MCF 10A (cell line): ENCODE measurements around the gene UBQLN3. TPM values are rescaled to one million over a fixed set of nuclear protein-coding genes. Genes with fewer than 3 reads are reported as not detected.
A peak's percentile ranks its signal among the peaks of the same experiment; 100 is the strongest.

Experiments
- BruUV-seq: library from RNA; stranded (reverse); fragments of 400-500 nt; replicated peaks from 2 replicates; lab custom pipeline; 2021; lab: Mats Ljungman, UMichigan
- CTCF ChIA-PET: fragments of 300-600 bp; sonication (Branson Sonifier 250); formaldehyde crosslinking; extraction: SDS; loops from one replicate; lab custom pipeline; 2021; ENCODE audit warnings: antibody characterized with exemption, inconsistent platforms; lab: Yijun Ruan, JAX
- POLR2A ChIA-PET: fragments of 300-600, 350-650 bp; sonication (Branson Sonifier 250); formaldehyde crosslinking; extraction: SDS; loops from one replicate; lab custom pipeline; 2020; ENCODE audit warnings: antibody characterized with exemption, inconsistent platforms; lab: Yijun Ruan, JAX
- DNase-seq: peaks from one replicate; pipeline ENCODE4 v3.0.0-alpha.2; 2018; ENCODE audit not compliant: unreplicated experiment
- H3K27ac Mint-ChIP-seq: one replicate; pipeline ENCODE4 v1.8.0; 2022; ENCODE audit warnings: mild to moderate bottlenecking, low read depth, mixed read lengths; ENCODE audit not compliant: unreplicated experiment
- H3K27me3 Mint-ChIP-seq: one replicate; pipeline ENCODE4 v1.8.0; 2022; ENCODE audit warnings: mixed read lengths; ENCODE audit not compliant: insufficient read depth, unreplicated experiment
- H3K36me3 Mint-ChIP-seq: one replicate; pipeline ENCODE4 v1.8.0; 2022; ENCODE audit warnings: mild to moderate bottlenecking, moderate library complexity, mixed read lengths; ENCODE audit not compliant: insufficient read depth, unreplicated experiment
- H3K4me1 Mint-ChIP-seq: one replicate; pipeline ENCODE4 v1.8.0; 2022; ENCODE audit warnings: mixed read lengths; ENCODE audit not compliant: insufficient read depth, unreplicated experiment
- H3K4me3 Mint-ChIP-seq: one replicate; pipeline ENCODE4 v1.8.0; 2022; ENCODE audit warnings: mild to moderate bottlenecking, moderate library complexity, mixed read lengths; ENCODE audit not compliant: unreplicated experiment
- H3K9me3 Mint-ChIP-seq: one replicate; pipeline ENCODE4 v1.8.0; 2022; ENCODE audit warnings: mixed read lengths; ENCODE audit not compliant: unreplicated experiment
- intact Hi-C: fragments of 100-400 bp; cut with micrococcal nuclease; formaldehyde crosslinking; loops from 2 replicates; pipeline ENCODE4 v1.14.1; 2022
- total RNA-seq: library from RNA; stranded (reverse); gene quantifications from 2 replicates; pipeline ENCODE4 v1.2.3, GENCODE V29; 2022
- TF ChIP-seq, protein P1 (sequence below): fragments of 200-600 bp; IDR thresholded peaks from one replicate; pipeline ENCODE4 v1.8.0; 2022; ENCODE audit warnings: antibody characterized with exemption, mild to moderate bottlenecking; ENCODE audit not compliant: unreplicated experiment

Gene UBQLN3
- total RNA-seq, 1 experiment from 2014 or later: not detected

DNA sequence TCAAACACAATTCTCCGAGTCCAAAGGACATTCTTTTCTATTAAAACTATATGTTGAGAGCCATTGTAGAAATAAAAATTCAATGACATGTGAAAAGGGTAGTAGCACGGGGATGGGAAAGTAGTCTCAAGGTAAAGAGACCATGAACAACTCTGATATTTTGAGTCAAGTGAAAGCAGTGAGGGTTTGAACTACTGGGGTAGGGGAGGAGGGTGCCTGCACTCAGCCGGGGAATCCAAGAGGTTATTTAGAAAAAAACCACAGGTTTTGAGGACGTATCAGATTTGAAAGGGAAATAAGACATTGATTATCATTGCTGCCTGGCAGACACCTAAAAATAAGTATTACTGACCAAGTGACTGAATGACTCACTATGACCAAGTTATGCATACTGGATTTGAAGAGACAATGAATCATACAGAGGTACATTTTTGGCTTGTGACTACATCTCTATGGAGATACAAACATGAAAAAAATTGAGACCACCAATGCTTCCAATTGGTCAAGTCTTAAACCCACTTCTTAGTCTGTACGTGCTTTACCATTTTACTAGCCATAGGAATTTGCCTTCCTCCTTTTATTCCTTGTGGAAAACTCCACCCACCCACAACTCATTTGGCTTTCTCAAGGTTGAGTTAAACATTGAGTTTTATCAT lies 40.8 kb upstream of the UBQLN3 start:
- intact Hi-C loops: loop anchor here (5.0 to 10.0 kb wide), 2 partner anchors 343 to 426 kb away; no protein-coding TSS in a partner anchor
- no TSS peak for BruUV-seq
- Mint-ChIP-seq H3K4me3 (no peak overlapping the region), H3K27me3 (peaks cover 19% of the 10 kb centered on the region), H3K9me3 (no peaks in the 10 kb centered on the region), H3K27ac (no peak overlapping the region), H3K36me3 (no peaks in the 10 kb centered on the region), H3K4me1 (peaks cover 13% of the 10 kb centered on the region)
- DNase-seq: peak; percentile 11
- ChIA-PET CTCF (interaction anchor here (1.0 kb wide), 1 partner anchor 75 kb away, joined by 4 read pairs; no protein-coding TSS in a partner anchor), POLR2A (no interaction called here)
- TF ChIP-seq, protein P1, sequence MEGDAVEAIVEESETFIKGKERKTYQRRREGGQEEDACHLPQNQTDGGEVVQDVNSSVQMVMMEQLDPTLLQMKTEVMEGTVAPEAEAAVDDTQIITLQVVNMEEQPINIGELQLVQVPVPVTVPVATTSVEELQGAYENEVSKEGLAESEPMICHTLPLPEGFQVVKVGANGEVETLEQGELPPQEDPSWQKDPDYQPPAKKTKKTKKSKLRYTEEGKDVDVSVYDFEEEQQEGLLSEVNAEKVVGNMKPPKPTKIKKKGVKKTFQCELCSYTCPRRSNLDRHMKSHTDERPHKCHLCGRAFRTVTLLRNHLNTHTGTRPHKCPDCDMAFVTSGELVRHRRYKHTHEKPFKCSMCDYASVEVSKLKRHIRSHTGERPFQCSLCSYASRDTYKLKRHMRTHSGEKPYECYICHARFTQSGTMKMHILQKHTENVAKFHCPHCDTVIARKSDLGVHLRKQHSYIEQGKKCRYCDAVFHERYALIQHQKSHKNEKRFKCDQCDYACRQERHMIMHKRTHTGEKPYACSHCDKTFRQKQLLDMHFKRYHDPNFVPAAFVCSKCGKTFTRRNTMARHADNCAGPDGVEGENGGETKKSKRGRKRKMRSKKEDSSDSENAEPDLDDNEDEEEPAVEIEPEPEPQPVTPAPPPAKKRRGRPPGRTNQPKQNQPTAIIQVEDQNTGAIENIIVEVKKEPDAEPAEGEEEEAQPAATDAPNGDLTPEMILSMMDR: no peak

DNA sequence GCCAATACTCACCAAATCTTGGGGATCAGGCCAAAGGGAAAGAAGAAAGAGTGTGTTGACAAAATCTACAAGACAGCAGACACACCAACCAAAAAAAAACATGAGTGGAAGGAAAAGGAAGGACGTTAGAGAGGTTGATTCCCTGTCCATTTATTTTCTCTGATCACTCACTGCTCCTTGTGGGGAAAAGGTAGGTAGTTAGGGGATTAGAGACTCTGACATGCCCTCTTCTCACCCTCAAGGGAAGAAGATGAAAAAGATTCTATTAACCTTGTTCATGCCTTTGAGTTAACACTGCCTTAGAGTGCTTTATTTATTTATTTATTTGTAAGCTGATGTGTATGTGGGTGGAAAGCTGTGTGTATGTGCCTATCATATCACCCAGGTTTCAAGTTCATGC lies 38.7 kb upstream of the UBQLN3 start, which contains the start of gene OR52H1:
TSS of gene OR52H1 (minus strand) at position 101 of the 400 bp plus-strand sequence. CDS start 3,035 bp downstream, outside the sequence.
- H3K4me3 Mint-ChIP-seq: no peak within 1 kb of the TSS
- BruUV-seq: no TSS peak
- H3K27me3 Mint-ChIP-seq: no peaks in the 10 kb centered on the region

DNA sequence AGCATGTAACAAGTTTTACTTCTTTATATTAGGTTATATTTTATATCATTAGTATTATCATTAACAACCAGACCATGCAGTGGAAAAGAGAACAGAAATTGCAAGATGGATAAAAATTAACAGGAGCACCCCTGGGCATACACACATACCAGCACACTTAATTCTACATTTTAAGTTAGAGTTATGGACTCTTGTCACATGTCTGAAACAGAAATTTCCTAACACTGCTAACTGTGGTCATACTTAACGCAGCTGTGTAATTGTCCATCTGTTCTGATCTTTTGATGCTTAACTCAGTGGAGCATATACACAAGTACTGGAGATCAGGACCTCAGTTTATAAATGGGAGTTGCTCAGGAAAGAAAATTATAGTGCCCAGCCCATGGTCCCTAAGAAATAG lies 38.2 kb upstream of the UBQLN3 start:
- H3K27ac Mint-ChIP-seq: no peak overlapping the region
- intact Hi-C loops: no loop called here
- no peak for DNase-seq
- no peaks in the 10 kb centered on the region for H3K9me3 Mint-ChIP-seq
- H3K27me3 Mint-ChIP-seq: no peaks in the 10 kb centered on the region
- no peaks in the 10 kb centered on the region for H3K36me3 Mint-ChIP-seq
- H3K4me1 Mint-ChIP-seq: peaks cover 13% of the 10 kb centered on the region
- CTCF ChIA-PET: interaction anchor here (1.1 to 1.2 kb wide), 2 partner anchors 54 to 72 kb away, joined by 3 read pairs; no protein-coding TSS in a partner anchor
- no peak overlapping the region for H3K4me3 Mint-ChIP-seq
- TF ChIP-seq, protein P1: no peak
- POLR2A ChIA-PET: no interaction called here
- no TSS peak for BruUV-seq

More for the DNA sequence above, 38.7 kb upstream of the UBQLN3 start, which contains the start of gene OR52H1:
- CTCF ChIA-PET: interaction anchor here (1.1 to 1.2 kb wide), 2 partner anchors 54 to 72 kb away, joined by 3 read pairs; no protein-coding TSS in a partner anchor
- Mint-ChIP-seq H3K4me1 (peaks cover 13% of the 10 kb centered on the region), H3K27ac (no peak within 1 kb of the TSS), H3K9me3 (no peaks in the 10 kb centered on the region), H3K36me3 (no peaks in the 10 kb centered on the region)
- intact Hi-C loops: no loop called here
- POLR2A ChIA-PET: no interaction called here
- no peak for DNase-seq
- TF ChIP-seq, protein P1: no peak

DNA sequence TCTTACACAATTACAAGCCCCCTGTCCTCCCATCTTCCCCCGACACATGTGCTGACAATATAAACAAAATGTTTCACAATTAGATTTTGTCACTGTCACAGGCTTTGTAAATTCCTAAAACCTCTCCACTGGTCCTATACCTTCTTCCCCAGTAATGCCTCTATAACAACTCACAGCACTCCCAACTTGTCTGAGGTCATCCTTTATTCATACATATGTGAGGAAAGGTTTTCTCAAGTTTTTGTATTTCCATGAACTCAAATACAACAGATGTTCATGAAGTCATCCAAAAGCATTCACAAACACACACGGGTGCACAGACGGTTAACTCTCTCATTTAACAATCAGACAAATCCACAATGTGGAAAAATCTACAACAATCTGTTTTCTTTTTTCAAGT lies 36.7 kb upstream of the UBQLN3 start:
- ChIA-PET POLR2A (no interaction called here), CTCF (no interaction called here)
- H3K27ac Mint-ChIP-seq: no peak overlapping the region
- TF ChIP-seq, protein P1: no peak
- peaks cover 13% of the 10 kb centered on the region for H3K4me1 Mint-ChIP-seq
- intact Hi-C loops: no loop called here
- BruUV-seq: no TSS peak
- no peaks in the 10 kb centered on the region for H3K27me3 Mint-ChIP-seq
- no peaks in the 10 kb centered on the region for H3K36me3 Mint-ChIP-seq
- DNase-seq: no peak
- H3K9me3 Mint-ChIP-seq: no peaks in the 10 kb centered on the region
- H3K4me3 Mint-ChIP-seq: no peak overlapping the region
